ENCODE data around the gene CYP46A1.

DNA sequence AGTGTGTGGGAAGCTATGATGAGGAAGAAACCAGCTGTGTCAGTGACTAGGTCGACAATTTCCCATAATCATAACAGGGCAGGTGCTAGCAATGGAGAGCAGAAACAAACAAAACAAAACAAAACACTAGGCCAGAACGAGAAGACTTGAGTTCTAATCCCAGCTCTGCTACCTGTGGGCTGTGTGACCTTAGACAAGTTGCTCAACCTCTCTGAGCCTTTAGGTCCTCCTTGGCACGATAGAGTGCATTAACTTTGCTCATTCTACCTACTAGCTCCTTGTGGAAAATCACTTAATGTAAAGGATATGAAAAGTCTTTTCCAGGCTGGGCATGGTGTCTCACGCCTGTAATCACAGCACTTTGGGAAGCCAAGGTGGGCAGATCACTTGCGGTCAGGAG lies 27.9 kb upstream of the CYP46A1 start:
- TF ChIP-seq RAD21 (IDR thresholded peaks at IDR 0.05; ENCODE audit: low read depth) (no peak), EP300 (IDR thresholded peaks at IDR 0.05; ENCODE audit: borderline replicate concordance) (no peak), MAX (IDR thresholded peaks at IDR 0.05) (no peak), NFIC (IDR thresholded peaks at IDR 0.05) (no peak), TAF1 (IDR thresholded peaks at IDR 0.05; ENCODE audit: low read depth) (no peak), YY1 (IDR thresholded peaks at IDR 0.05; ENCODE audit: low read depth) (no peak), EGR1 (IDR thresholded peaks at IDR 0.05) (no peak)
- TF ChIP-seq, protein P1, sequence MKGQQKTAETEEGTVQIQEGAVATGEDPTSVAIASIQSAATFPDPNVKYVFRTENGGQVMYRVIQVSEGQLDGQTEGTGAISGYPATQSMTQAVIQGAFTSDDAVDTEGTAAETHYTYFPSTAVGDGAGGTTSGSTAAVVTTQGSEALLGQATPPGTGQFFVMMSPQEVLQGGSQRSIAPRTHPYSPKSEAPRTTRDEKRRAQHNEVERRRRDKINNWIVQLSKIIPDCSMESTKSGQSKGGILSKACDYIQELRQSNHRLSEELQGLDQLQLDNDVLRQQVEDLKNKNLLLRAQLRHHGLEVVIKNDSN (IDR thresholded peaks at IDR 0.05), result no peak
